Caco-2 (cell line): Measurements from ENCODE around the gene ATE1. TPM values are rescaled to one million over a fixed set of nuclear protein-coding genes. Genes with fewer than 3 reads are reported as not detected.
A peak's percentile ranks its signal among the peaks of the same experiment; 100 is the strongest.

Experiments
- BruUV-seq: library from RNA; stranded (reverse); fragments of 400-500 nt; replicated peaks from 2 replicates; lab custom pipeline; 2021; lab: Mats Ljungman, UMichigan
- CTCF ChIA-PET: fragments of 300-600 bp; sonication (Branson Sonifier 250); formaldehyde crosslinking; loops from one replicate; lab custom pipeline; 2022; ENCODE audit warnings: antibody characterized with exemption; lab: Charles Lee
- POLR2A ChIA-PET: fragments of 300-600 bp; sonication (Branson Sonifier 250); formaldehyde crosslinking; loops from one replicate; lab custom pipeline; 2022; ENCODE audit warnings: antibody characterized with exemption; lab: Charles Lee
- DNase-seq, 2 experiments: peaks; one replicate each; pipeline versions ENCODE4 v3.0.0 to v3.0.0-alpha.2; 2020 to 2022
- H3K27me3 ChIP-seq: replicated peaks from 2 replicates; pipeline ENCODE4 v1.6.0; 2011; ENCODE audit warnings: low read length; ENCODE audit not compliant: control insufficient read depth, insufficient read depth
- H3K36me3 ChIP-seq: 2 replicates; pipeline ENCODE4 v1.5.1; 2011; ENCODE audit warnings: low read length; ENCODE audit not compliant: control insufficient read depth, insufficient read depth
- H3K4me1 ChIP-seq: fragments of 250-450 bp; sonication (Bioruptor Pico); 2 replicates; pipeline ENCODE4 v1.5.1; 2020; ENCODE audit warnings: mild to moderate bottlenecking
- H3K4me3 ChIP-seq: 2 replicates; pipeline ENCODE4 v1.5.1; 2011; ENCODE audit warnings: low read depth, mild to moderate bottlenecking, control low read depth, low read length
- H3K9me3 ChIP-seq: fragments of 250-450 bp; sonication (Bioruptor Pico); 2 replicates; pipeline ENCODE4 v1.5.1; 2020; ENCODE audit warnings: mild to moderate bottlenecking, moderate library complexity
- H3K27ac Mint-ChIP-seq: one replicate; pipeline ENCODE4 v1.8.0; 2022; ENCODE audit warnings: mixed read lengths; ENCODE audit not compliant: unreplicated experiment
- H3K27me3 Mint-ChIP-seq: one replicate; pipeline ENCODE4 v1.8.0; 2022; ENCODE audit warnings: mixed read lengths; ENCODE audit not compliant: insufficient read depth, unreplicated experiment
- H3K36me3 Mint-ChIP-seq: one replicate; pipeline ENCODE4 v1.8.0; 2022; ENCODE audit warnings: mild to moderate bottlenecking, mixed read lengths; ENCODE audit not compliant: insufficient read depth, unreplicated experiment
- H3K4me1 Mint-ChIP-seq: one replicate; pipeline ENCODE4 v1.8.0; 2022; ENCODE audit warnings: low read depth, mixed read lengths; ENCODE audit not compliant: unreplicated experiment
- H3K4me3 Mint-ChIP-seq: one replicate; pipeline ENCODE4 v1.8.0; 2022; ENCODE audit warnings: mild to moderate bottlenecking, moderate library complexity, mixed read lengths; ENCODE audit not compliant: unreplicated experiment
- H3K9me3 Mint-ChIP-seq: one replicate; pipeline ENCODE4 v1.8.0; 2022; ENCODE audit warnings: mixed read lengths; ENCODE audit not compliant: unreplicated experiment
- intact Hi-C: fragments of 100-400 bp; cut with micrococcal nuclease; formaldehyde crosslinking; loops from one replicate; pipeline ENCODE4 v1.10.0; 2022; ENCODE audit not compliant: unreplicated experiment
- total RNA-seq: library from RNA; stranded (reverse); gene quantifications from 2 replicates; pipeline ENCODE4 v1.2.3, GENCODE V29; 2022
- TF ChIP-seq, protein P1 (sequence below), 2 experiments: fragments of 200-600 bp in 1 of 2; IDR thresholded peaks; 1 replicate in 1 of 2; 2 replicates in 1 of 2; pipeline versions ENCODE4 v1.5.1 to v1.8.0; 2011 to 2022; ENCODE audit warnings: antibody characterized with exemption in 1 of 2, control low read depth in 1 of 2, inconsistent platforms in 1 of 2, low read depth in 1 of 2, low read length in 1 of 2, mild to moderate bottlenecking in 1 of 2, moderate library complexity in 1 of 2; ENCODE audit not compliant: insufficient read depth in 1 of 2, severe bottlenecking in 1 of 2, unreplicated experiment in 1 of 2

ATE1 gene
- total RNA-seq, 1 experiment from 2014 or later = 75.2 TPM

DNA sequence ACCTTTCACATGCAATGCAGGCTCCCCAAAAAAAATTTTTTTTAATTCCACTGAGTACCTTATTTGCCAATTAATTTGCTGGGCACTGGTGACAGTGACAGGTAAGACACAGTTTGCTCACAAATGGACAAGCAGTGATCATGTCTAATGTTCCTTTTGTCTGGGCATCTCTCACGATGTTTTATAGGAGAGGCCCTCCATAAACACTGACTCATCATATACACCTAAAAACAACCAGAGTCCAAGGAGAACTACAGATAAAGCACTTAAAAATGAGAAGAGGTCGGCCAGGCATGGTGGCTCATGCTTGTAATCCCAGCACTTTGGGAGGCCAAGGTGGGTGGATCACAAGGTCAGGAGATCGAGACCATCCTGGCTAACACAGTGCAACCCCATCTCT, 105.1 kb downstream of the ATE1 start:
- ChIA-PET CTCF (interaction anchor here (1.0 kb wide), 1 partner anchor 64 kb away, joined by 4 read pairs; no protein-coding TSS in a partner anchor), POLR2A (no interaction called here)
- Mint-ChIP-seq H3K27ac (peak overlapping the region; percentile 69), H3K4me1 (peaks cover 14% of the 10 kb centered on the region), H3K9me3 (no peaks in the 10 kb centered on the region), H3K27me3 (no peaks in the 10 kb centered on the region), H3K36me3 (peaks cover 40% of the 10 kb centered on the region), H3K4me3 (no peak overlapping the region)
- Histone ChIP-seq H3K4me3 (no peak overlapping the region), H3K4me1 (no peaks in the 10 kb centered on the region), H3K9me3 (no peaks in the 10 kb centered on the region), H3K27me3 (no peaks in the 10 kb centered on the region), H3K36me3 (no peaks in the 10 kb centered on the region)
- intact Hi-C loops = no loop called here
- TF ChIP-seq, protein P1, sequence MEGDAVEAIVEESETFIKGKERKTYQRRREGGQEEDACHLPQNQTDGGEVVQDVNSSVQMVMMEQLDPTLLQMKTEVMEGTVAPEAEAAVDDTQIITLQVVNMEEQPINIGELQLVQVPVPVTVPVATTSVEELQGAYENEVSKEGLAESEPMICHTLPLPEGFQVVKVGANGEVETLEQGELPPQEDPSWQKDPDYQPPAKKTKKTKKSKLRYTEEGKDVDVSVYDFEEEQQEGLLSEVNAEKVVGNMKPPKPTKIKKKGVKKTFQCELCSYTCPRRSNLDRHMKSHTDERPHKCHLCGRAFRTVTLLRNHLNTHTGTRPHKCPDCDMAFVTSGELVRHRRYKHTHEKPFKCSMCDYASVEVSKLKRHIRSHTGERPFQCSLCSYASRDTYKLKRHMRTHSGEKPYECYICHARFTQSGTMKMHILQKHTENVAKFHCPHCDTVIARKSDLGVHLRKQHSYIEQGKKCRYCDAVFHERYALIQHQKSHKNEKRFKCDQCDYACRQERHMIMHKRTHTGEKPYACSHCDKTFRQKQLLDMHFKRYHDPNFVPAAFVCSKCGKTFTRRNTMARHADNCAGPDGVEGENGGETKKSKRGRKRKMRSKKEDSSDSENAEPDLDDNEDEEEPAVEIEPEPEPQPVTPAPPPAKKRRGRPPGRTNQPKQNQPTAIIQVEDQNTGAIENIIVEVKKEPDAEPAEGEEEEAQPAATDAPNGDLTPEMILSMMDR (IDR thresholded peaks at IDR 0.05; ENCODE audit: insufficient read depth in 1 of 2, low read depth in 1 of 2, low read length in 1 of 2, severe bottlenecking in 1 of 2, unreplicated experiment in 1 of 2) = no peak
- no peak for DNase-seq
- no TSS peak for BruUV-seq

DNA sequence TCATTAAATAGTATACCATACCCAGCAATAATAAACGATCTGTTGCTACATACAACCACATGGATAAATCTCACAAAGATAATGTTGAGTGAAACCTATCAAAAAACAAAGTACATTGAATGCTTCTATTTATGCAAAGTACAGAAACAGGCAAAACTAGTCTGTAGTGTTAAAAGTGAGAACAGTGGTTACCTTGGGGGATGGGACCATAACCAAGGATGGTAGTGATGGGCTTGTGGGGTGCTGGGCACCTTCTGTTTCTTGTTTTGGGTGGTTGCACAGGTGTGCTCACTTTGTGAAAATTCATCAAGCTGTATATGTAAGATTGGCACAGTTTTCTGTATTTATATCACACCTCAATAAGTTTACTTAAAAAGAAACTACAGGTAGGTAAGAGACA, 105.7 kb downstream of the ATE1 start:
- no peaks in the 10 kb centered on the region for H3K36me3 ChIP-seq
- Mint-ChIP-seq H3K4me3 (no peak overlapping the region), H3K36me3 (peaks cover 37% of the 10 kb centered on the region), H3K27ac (peak overlapping the region; percentile 69), H3K9me3 (no peaks in the 10 kb centered on the region), H3K27me3 (no peaks in the 10 kb centered on the region), H3K4me1 (peaks cover 14% of the 10 kb centered on the region)
- TF ChIP-seq, protein P1 (IDR thresholded peaks at IDR 0.05; ENCODE audit: insufficient read depth in 1 of 2, low read depth in 1 of 2, low read length in 1 of 2, severe bottlenecking in 1 of 2, unreplicated experiment in 1 of 2) = no peak
- ChIA-PET CTCF (no interaction called here), POLR2A (no interaction called here)
- intact Hi-C loops = no loop called here
- H3K27me3 ChIP-seq = no peaks in the 10 kb centered on the region
- BruUV-seq = no TSS peak
- no peaks in the 10 kb centered on the region for H3K9me3 ChIP-seq
- DNase-seq = no peak
- H3K4me3 ChIP-seq = no peak overlapping the region
- H3K4me1 ChIP-seq = no peaks in the 10 kb centered on the region

DNA sequence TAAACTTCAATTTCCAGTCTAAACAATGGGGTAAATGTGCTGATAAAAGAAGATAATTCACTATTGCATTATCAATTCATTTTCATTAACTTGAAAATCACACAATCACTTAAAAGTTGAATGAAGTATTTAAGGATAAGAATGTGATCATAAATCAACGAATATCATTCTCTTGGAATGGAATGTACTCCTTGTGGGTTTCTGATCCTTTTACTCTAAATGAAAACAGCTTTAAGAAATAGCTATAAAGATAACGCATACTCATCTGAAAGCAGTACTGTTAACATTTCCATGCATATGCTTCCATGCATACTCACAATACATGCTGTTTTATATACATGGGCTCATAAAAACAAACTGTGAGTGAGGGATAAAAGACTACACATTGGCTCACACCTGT, 108.8 kb downstream of the ATE1 start:
- Mint-ChIP-seq H3K27ac (no peak overlapping the region), H3K9me3 (no peaks in the 10 kb centered on the region), H3K4me1 (peaks cover 14% of the 10 kb centered on the region), H3K4me3 (no peak overlapping the region), H3K27me3 (no peaks in the 10 kb centered on the region), H3K36me3 (peaks cover 27% of the 10 kb centered on the region)
- DNase-seq = no peak
- ChIA-PET CTCF (no interaction called here), POLR2A (no interaction called here)
- TF ChIP-seq, protein P1 (IDR thresholded peaks at IDR 0.05; ENCODE audit: insufficient read depth in 1 of 2, low read depth in 1 of 2, low read length in 1 of 2, severe bottlenecking in 1 of 2, unreplicated experiment in 1 of 2) = no peak
- intact Hi-C loops = no loop called here
- Histone ChIP-seq H3K4me3 (no peak overlapping the region), H3K27me3 (no peaks in the 10 kb centered on the region), H3K9me3 (no peaks in the 10 kb centered on the region), H3K36me3 (no peaks in the 10 kb centered on the region), H3K4me1 (peaks cover 5% of the 10 kb centered on the region; the same call in 1 of the 2 replicates)
- no TSS peak for BruUV-seq
